Sigmoid colon (tissue), 7 donors: ENCODE data around the gene NPTN. TPM values are rescaled to one million over a fixed set of nuclear protein-coding genes. Genes with fewer than 3 reads are reported as not detected.

Experiments used
- DNase-seq: peaks from one replicate; pipeline ENCODE4 v3.0.0-alpha.2; 2019
- H3K27ac ChIP-seq, 4 donors: fragments of 200-600 bp; sonication (generic); one replicate each; pipeline ENCODE4 v1.5.1; 2016 to 2019; ENCODE audit warnings: mild to moderate bottlenecking in 1 of 4
- H3K27me3 ChIP-seq, 3 donors: fragments of 200-600 bp; sonication (generic); one replicate each; pipeline ENCODE4 v1.5.1; 2019; ENCODE audit warnings: mild to moderate bottlenecking in 1 of 3
- H3K36me3 ChIP-seq, 4 donors: fragments of 200-600 bp; sonication (generic); one replicate each; pipeline ENCODE4 v1.5.1; 2016 to 2019
- H3K4me1 ChIP-seq, 4 donors: fragments of 200-600 bp; sonication (generic); one replicate each; pipeline ENCODE4 v1.5.1; 2017 to 2019
- H3K4me3 ChIP-seq, 4 donors: fragments of 200-600 bp; sonication (generic); one replicate each; pipeline ENCODE4 v1.5.1; 2017 to 2019; ENCODE audit warnings: mild to moderate bottlenecking in 2 of 4, moderate library complexity in 1 of 4
- H3K9me3 ChIP-seq, 4 donors: fragments of 200-600 bp in 3 of 4; sonication (generic) in 3 of 4; one replicate each; pipeline versions ENCODE4 v1.5.1 to v1.6.1; 2013 to 2019
- EP300 ChIP-seq, 4 donors: sonication (generic); formaldehyde crosslinking; IDR thresholded peaks; one replicate each; pipeline ENCODE4 v1.6.1; 2017; ENCODE audit warnings: antibody characterized with exemption in 4 of 4
- POLR2A ChIP-seq, 2 donors: fragments of 450-650 bp; IDR thresholded peaks; one replicate each; pipeline ENCODE4 v1.6.1; 2016; ENCODE audit warnings: antibody characterized with exemption in 2 of 2, mild to moderate bottlenecking in 2 of 2, moderate library complexity in 2 of 2
- POLR2AphosphoS5 ChIP-seq, 4 donors: sonication (generic); formaldehyde crosslinking; IDR thresholded peaks; one replicate each; pipeline ENCODE4 v1.6.1; 2017; ENCODE audit warnings: antibody characterized with exemption in 4 of 4
- WGBS, 2 donors: extraction: QIAGEN DNeasy Blood & Tissue Kit; methylation state at CpG; one replicate each; pipeline ENCODE4 v1.1.7; 2013; 5-methylcytosine and 5-hydroxymethylcytosine counted together
- intact Hi-C: fragments of 100-400 bp; cut with DNase I; formaldehyde crosslinking; loops from one replicate; pipeline ENCODE4 v1.15.1; 2023
- polyA plus RNA-seq, 3 donors: library from polyadenylated mRNA; stranded (reverse); fragments of 200-250 nt; gene quantifications; one replicate each; pipeline ENCODE4 v1.2.3, GENCODE V29; 2013
- total RNA-seq, 4 donors: library from RNA; depleted of rRNA; stranded (reverse); fragments of >200 nt; gene quantifications; one replicate each; pipeline ENCODE4 v1.1.0, GENCODE V29; 2016
- TF ChIP-seq, protein P1 (sequence below), 4 experiments: fragments of 450-650 bp in 3 of 4; fragments of 200-600 bp in 1 of 4; IDR thresholded peaks; one replicate each; pipeline ENCODE4 v1.5.1; 2016 to 2019; ENCODE audit warnings: antibody characterized with exemption in 4 of 4, mild to moderate bottlenecking in 3 of 4, moderate library complexity in 2 of 4
- donor health status: healthy with polysubstance abuse.
- donor health status: Bipolar disorder and iron deficiency.
- donor health status: healthy.

The NPTN gene
- total and polyA plus RNA-seq, 7 donors = 40.8 to 320 (median 216) TPM

DNA sequence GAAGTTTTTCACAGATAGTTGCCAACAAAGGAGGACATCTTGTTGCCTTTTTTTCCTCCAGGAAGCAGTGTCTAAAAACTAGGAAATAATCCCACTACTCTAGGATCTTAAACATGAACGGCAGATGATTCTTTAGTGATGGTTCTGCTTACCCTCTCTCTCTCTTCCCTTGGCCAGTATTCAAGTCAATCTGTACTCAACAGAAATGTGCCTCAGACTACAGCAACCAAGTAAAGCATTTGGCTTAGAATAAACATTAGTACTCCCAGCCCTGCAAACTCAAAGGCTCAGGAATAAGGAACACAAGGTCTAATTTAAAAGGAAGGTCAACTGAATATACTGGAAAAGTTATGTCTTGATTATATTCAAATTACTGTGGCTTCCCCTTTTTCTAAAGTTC lies 8.7 kb downstream of the NPTN start:
- Histone ChIP-seq H3K36me3 (no peaks in the 10 kb centered on the region), H3K9me3 (no peaks in the 10 kb centered on the region), H3K27ac (peak overlapping the region; percentile 41 to 100 (median 74)), H3K4me1 (peaks cover 0 to 100% (median 95%) of the 10 kb centered on the region in 4 donors), H3K4me3 (no peak overlapping the region), H3K27me3 (no peaks in the 10 kb centered on the region)
- DNase-seq = no peak
- no peak for TF ChIP-seq EP300 (IDR thresholded peaks at IDR 0.05)
- no peak for TF ChIP-seq POLR2AphosphoS5 (IDR thresholded peaks at IDR 0.05)
- TF ChIP-seq, protein P1, sequence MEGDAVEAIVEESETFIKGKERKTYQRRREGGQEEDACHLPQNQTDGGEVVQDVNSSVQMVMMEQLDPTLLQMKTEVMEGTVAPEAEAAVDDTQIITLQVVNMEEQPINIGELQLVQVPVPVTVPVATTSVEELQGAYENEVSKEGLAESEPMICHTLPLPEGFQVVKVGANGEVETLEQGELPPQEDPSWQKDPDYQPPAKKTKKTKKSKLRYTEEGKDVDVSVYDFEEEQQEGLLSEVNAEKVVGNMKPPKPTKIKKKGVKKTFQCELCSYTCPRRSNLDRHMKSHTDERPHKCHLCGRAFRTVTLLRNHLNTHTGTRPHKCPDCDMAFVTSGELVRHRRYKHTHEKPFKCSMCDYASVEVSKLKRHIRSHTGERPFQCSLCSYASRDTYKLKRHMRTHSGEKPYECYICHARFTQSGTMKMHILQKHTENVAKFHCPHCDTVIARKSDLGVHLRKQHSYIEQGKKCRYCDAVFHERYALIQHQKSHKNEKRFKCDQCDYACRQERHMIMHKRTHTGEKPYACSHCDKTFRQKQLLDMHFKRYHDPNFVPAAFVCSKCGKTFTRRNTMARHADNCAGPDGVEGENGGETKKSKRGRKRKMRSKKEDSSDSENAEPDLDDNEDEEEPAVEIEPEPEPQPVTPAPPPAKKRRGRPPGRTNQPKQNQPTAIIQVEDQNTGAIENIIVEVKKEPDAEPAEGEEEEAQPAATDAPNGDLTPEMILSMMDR (IDR thresholded peaks at IDR 0.05) = no peak
- 39 to 60% methylated on average over 1 of the region's 1 CpG for WGBS, 2 donors
- intact Hi-C loops = no loop called here

DNA sequence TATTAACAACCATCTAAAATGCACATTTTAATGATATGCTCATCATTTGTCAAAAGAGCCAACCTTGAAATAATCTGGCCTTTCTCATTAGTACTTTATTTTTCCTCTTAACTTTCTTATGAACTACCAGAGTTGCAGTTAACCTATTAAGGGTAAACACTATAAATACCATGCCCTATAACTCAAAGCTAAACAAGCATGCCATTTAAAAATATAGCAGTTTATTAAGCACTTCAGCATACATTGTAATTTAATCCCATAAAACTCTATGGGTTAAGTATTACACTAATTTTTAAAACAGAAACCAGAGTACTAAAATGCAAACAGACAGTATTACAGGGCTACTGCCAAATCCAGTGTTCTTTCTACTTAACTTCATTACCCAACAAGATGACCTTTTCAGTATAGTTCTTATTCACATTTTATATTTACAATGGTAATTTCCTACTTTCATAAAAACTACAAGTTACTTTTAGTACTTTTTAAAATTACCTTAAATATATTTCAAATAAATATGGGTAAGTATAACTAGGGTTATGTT lies 11.8 kb downstream of the NPTN start:
- no peak for DNase-seq
- Histone ChIP-seq H3K9me3 (no peaks in the 10 kb centered on the region), H3K4me3 (no peak overlapping the region), H3K4me1 (peaks cover 0 to 93% (median 83%) of the 10 kb centered on the region in 4 donors), H3K27ac (peak overlapping the region in 2 of 4 donors; percentile 46 to 49), H3K27me3 (no peaks in the 10 kb centered on the region), H3K36me3 (no peaks in the 10 kb centered on the region)
- intact Hi-C loops = no loop called here
- no peak for TF ChIP-seq POLR2AphosphoS5 (IDR thresholded peaks at IDR 0.05)
- TF ChIP-seq EP300 (IDR thresholded peaks at IDR 0.05) = no peak
- no peak for TF ChIP-seq POLR2A (IDR thresholded peaks at IDR 0.05)
- TF ChIP-seq, protein P1 (IDR thresholded peaks at IDR 0.05) = no peak

DNA sequence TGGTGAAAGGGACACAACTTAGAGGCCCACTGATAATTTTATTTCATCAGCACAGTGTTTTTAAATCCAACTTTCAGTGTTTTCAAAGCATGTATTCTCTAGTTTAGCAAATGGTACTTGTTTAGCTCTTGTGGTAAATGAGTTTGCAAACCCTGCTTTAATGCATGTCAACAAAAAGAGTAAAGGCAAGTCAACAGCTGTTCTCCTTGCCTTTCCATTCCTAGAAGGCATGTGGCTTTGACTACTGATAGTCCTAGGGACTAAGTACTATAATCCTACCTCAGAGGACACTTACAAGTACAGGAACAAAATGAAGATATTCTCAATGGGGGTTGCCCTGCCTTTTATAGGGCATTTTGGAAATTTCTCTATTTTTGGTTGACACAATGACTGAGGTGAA lies 13.1 kb downstream of the NPTN start:
- H3K36me3 ChIP-seq = no peaks in the 10 kb centered on the region
- TF ChIP-seq EP300 (IDR thresholded peaks at IDR 0.05) = no peak
- peak overlapping the region in 1 of 4 donors; percentile 46 for H3K27ac ChIP-seq
- H3K27me3 ChIP-seq = no peaks in the 10 kb centered on the region
- peaks cover 0 to 93% (median 79%) of the 10 kb centered on the region in 4 donors for H3K4me1 ChIP-seq
- intact Hi-C loops = no loop called here
- DNase-seq = no peak
- H3K4me3 ChIP-seq = no peak overlapping the region
- no peaks in the 10 kb centered on the region for H3K9me3 ChIP-seq

DNA sequence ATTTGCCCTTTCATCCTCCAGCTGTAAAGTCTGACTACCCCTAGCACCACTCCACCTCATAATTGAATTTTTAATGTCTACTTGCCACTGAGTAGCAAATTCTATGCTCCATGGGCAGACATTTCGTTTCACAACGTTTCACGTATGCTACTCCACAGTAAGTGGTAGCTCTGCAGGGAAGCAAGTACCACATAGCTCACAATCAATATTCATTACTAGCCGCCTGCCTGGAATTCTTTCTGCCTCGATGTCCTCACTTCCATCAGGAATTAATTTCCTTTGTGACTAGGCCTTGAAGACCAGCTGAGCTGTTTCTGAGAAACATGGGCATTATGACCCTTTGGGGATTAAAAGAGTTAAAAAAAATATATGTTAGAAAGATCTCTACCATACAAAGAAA lies 15.3 kb downstream of the NPTN start:
- no peak for DNase-seq

DNA sequence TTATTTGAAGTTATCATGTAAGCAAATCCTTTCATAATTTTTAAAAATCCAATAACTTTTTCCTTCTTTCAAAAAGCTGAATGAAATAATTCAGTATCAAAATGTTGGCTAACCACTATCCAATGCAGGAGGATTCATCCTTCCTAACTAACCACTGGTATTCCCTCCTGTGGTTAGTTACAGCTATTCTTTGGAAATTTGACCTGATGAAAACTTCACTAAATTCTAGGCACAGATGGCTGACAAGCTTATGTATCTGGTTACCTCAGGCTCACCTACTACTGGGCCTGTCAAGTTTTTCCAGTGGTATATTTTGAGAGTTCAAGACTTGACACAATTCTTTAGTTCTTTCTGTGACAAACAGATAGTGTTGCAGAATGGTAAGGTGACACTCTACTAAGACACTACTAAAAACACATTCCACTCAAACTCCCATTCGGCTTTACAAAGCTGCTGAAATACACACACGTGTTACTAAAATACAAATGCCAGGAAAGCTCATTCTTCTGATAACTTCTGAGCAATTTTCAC lies 15.8 kb downstream of the NPTN start:
- no peak overlapping the region for H3K4me3 ChIP-seq
- TF ChIP-seq POLR2AphosphoS5 (IDR thresholded peaks at IDR 0.05) (no peak), EP300 (IDR thresholded peaks at IDR 0.05) (no peak), POLR2A (IDR thresholded peaks at IDR 0.05) (no peak)
- TF ChIP-seq, protein P1 (IDR thresholded peaks at IDR 0.05) = no peak
- H3K27me3 ChIP-seq = no peaks in the 10 kb centered on the region
- DNase-seq = no peak
- H3K27ac ChIP-seq = peak overlapping the region in 1 of 4 donors; percentile 7
- intact Hi-C loops = no loop called here
- H3K9me3 ChIP-seq = no peaks in the 10 kb centered on the region
- no peaks in the 10 kb centered on the region for H3K36me3 ChIP-seq
- WGBS, 2 donors = 92 to 97% methylated on average over 2 of the region's 2 CpGs
- peaks cover 0 to 89% (median 61%) of the 10 kb centered on the region in 4 donors for H3K4me1 ChIP-seq

More for the DNA sequence above, 15.3 kb downstream of the NPTN start:
- Histone ChIP-seq H3K4me1 (peaks cover 0 to 90% (median 62%) of the 10 kb centered on the region in 4 donors), H3K27me3 (no peaks in the 10 kb centered on the region), H3K36me3 (no peaks in the 10 kb centered on the region), H3K4me3 (no peak overlapping the region), H3K27ac (peak overlapping the region in 1 of 4 donors; percentile 0), H3K9me3 (no peaks in the 10 kb centered on the region)
- TF ChIP-seq, protein P1 (IDR thresholded peaks at IDR 0.05) = no peak
- TF ChIP-seq POLR2AphosphoS5 (IDR thresholded peaks at IDR 0.05) = no peak
- WGBS, 2 donors = 86 to 89% methylated on average over 5 of the region's 5 CpGs
- intact Hi-C loops = no loop called here
